Stimulated activated CD8-positive, alpha-beta memory T cell treated with anti-CD3 and anti-CD28 coated beads, Interleukin-12 subunit alpha, Interleukin-12 subunit beta, amount 100 ng/mL, for 24 hours (primary cell): ENCODE results near the gene SLC35C1.
A peak's percentile ranks its signal among the peaks of the same experiment; 100 is the strongest.
"Not testable (repeated sequence)": the region's sequence is repeated elsewhere in the genome, so short reads cannot be mapped to it uniquely, and the experiment has no call there.

Experiments
- DNase-seq: peaks from one replicate; pipeline ENCODE4 v3.0.0-alpha.2; 2020; ENCODE audit errors: extremely low read depth

Gene SLC35C1

GRCh38 chr11:45811109-45811435, 6.1 kb downstream of the SLC35C1 start:
- DNase-seq, result no peak

DNA sequence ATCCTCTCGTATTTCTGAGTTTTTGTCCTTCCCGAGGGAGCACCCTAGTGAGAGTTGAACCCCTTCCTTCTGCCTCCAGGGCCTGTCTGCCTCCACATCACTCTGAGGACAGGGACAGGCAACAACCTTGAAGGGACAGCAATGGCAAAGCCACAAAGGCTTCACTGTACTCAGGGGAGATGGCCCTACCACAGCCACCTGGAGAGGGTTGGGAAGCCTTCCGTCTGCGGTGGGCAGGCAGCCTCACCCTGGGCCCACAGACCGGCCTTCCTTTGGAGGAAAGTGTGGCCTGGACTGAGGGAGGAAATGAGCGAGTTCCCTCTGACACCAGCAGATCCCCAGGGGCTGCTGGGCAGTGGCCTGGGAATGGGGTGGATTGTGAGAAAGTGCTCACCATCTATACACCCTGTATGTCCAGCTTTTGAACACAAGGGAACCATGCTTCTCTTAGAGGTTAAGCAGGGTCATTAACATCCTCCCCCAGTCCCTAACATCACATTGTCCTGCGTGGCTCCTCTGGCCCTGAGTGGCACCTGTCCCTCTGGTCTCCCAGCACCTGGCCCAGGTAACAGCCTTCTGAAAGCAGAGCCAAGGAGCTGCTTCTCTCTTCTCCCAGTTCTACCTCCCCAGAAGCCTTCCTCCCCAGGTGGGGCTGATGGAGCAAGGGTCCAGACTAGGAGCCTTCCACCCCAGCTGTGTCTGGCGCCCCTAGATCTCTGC, 6.8 kb downstream of the SLC35C1 start:
- DNase-seq, result no peak

- no peak for DNase-seq
These were observed 7.9 kb downstream of the SLC35C1 start for GRCh38 chr11:45812581-45813548.

- no peak for DNase-seq
These were observed 10.8 kb downstream of the SLC35C1 start for GRCh38 chr11:45815747-45816146.

- no peak for DNase-seq
These were observed 11.7 kb downstream of the SLC35C1 start for GRCh38 chr11:45816614-45817013.

GRCh38 chr11:45817191-45817590, 12.2 kb downstream of the SLC35C1 start:
- DNase-seq, result no peak

GRCh38 chr11:45818961-45819605, 14.1 kb downstream of the SLC35C1 start:
- no peak for DNase-seq

GRCh38 chr11:45820211-45820857, 15.4 kb downstream of the SLC35C1 start:
- DNase-seq, result no peak

DNA sequence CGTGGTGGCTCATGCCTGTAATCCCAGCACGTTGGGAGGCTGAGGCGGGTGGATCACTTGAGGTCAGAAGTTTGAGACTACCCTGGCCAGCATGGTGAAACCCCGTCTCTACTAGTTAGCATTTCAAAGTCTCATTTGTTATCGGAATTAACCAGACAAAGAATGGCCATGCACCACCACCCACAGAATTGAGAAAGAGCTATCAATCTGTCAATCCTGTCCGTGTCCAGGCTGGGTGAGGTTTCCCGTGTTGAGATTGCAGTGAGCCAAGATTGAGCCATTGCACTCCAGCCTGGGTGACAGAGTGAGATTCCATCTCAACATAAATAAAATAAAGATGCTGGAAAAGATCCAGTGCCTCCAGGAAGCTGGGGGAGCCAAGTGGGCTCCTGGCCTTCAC, 21.5 kb downstream of the SLC35C1 start:
- DNase-seq, result not testable (repeated sequence)

DNA sequence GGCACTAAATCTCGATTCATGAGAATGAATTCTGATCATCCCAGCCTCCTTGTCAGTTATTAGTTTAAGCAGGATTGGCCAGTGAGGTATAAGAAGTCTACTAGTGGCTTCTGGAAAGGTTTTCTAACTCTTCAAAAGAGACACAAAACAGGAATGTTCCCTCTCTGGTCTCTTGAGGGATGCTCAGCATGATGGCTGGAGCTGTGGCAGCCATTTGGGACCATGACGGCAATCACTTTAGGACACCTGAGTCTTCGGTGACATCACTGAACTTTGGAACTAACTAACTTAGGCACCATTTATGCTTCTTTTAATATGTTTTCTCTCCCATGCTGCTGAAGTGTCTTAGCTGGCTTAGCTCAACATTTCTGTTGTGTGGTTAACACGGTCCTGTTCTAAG, 22.2 kb downstream of the SLC35C1 start:
- no peak for DNase-seq

GRCh38 chr11:45828996-45829395, 24.0 kb downstream of the SLC35C1 start:
- no peak for DNase-seq

- DNase-seq, result no peak
These were observed 25.6 kb downstream of the SLC35C1 start for GRCh38 chr11:45830596-45830995.

- DNase-seq, result no peak
These were observed 28.0 kb downstream of the SLC35C1 start for GRCh38 chr11:45832811-45833441.

DNA sequence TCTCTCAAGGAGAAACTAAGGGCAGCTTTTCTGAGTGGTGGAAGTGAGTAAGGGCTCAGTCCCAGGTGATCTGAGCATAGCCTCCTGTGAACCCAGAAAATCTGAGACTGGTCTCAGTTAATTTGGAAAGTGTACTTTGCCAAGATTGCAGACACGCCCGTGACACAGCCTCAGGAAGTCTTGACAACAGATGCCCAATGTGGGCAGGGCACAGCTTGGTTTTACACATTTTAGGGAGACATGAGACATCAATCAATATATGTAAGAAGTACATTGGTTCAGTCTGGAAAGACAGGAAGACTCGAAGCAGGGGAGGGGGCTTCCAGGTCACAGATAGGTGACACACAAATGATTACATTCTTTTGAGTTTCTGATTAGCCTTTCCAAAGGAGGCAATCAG, 28.8 kb downstream of the SLC35C1 start:
- DNase-seq, result no peak

DNA sequence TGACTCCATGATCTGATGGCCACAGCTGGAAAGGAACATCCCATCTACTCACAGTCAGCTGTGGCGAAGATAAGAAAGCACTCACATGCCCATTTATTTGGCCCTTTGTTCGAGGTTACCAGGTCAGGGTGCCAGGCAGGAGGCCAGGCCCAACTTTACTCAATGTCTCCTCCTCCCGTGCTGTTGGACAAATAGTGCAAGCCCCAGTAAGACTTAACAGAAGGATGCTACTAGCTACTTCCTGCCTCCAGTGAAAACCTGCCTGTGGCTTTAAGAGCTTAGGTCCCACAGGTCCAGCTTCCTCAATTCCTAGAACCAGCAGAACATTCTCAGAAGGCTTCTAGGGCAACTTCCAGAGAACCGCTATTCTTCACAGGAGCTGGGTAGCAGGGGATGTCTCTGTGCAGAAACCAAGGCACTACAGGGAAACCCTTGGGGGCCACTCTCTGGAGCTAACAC, 29.4 kb downstream of the SLC35C1 start:
- DNase-seq, result no peak

DNA sequence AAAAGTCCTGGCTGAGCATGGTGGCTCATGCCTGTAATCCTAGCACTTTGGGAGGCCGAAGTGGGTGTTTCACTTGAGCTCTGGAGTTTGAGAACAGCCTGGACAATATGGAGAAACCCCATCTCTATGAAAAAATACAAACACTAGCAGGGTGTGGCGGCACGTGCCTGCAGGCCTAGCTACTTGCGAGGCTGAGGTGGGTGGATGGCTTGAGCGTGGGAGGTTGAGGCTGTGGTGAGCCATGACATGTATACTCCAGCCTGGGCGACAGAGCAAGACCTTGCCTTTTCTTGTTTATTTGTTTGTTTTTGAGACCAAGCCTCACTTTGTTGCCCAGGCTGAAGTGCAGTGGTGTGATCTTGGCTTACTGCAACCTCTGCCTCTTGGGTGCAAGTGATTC, 34.3 kb downstream of the SLC35C1 start:
- DNase-seq, result no peak

DNA sequence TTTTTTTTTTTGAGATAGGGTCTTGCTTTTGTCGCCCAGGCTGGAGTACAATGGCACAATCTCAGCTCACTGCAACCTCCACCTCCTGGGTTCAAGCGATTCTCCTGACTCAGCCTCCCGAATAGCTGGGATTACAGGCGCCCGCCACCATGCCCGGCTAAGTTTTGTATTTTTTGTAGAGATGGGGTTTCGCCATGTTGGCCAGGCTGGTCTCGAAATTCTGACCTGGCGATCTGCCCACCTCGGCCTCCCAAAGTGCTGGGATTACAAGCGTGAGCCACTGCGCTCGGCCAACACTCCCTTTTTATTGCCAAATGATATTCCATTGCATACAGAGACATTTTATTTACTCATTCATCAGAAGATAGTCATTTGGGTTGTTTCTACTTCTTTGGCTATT, 35.3 kb downstream of the SLC35C1 start:
- not testable (repeated sequence) for DNase-seq

GRCh38 chr11:45843158-45843924, 38.4 kb downstream of the SLC35C1 start:
- DNase-seq, result peak; percentile 61

GRCh38 chr11:45844822-45845578, 40.1 kb downstream of the SLC35C1 start:
- no peak for DNase-seq

- no peak for DNase-seq
These were observed 41.3 kb downstream of the SLC35C1 start for GRCh38 chr11:45846174-45846675.
